MCF 10A (cell line): ENCODE measurements around the gene CBX8. TPM values are rescaled to one million over a fixed set of nuclear protein-coding genes. Genes with fewer than 3 reads are reported as not detected.

Experiments
- BruUV-seq: library from RNA; stranded (reverse); fragments of 400-500 nt; replicated peaks from 2 replicates; lab custom pipeline; 2021; lab: Mats Ljungman, UMichigan
- CTCF ChIA-PET: fragments of 300-600 bp; sonication (Branson Sonifier 250); formaldehyde crosslinking; extraction: SDS; loops from one replicate; lab custom pipeline; 2021; ENCODE audit warnings: antibody characterized with exemption, inconsistent platforms; lab: Yijun Ruan, JAX
- POLR2A ChIA-PET: fragments of 300-600, 350-650 bp; sonication (Branson Sonifier 250); formaldehyde crosslinking; extraction: SDS; loops from one replicate; lab custom pipeline; 2020; ENCODE audit warnings: antibody characterized with exemption, inconsistent platforms; lab: Yijun Ruan, JAX
- DNase-seq: peaks from one replicate; pipeline ENCODE4 v3.0.0-alpha.2; 2018; ENCODE audit not compliant: unreplicated experiment
- H3K27ac Mint-ChIP-seq: one replicate; pipeline ENCODE4 v1.8.0; 2022; ENCODE audit warnings: mild to moderate bottlenecking, low read depth, mixed read lengths; ENCODE audit not compliant: unreplicated experiment
- H3K27me3 Mint-ChIP-seq: one replicate; pipeline ENCODE4 v1.8.0; 2022; ENCODE audit warnings: mixed read lengths; ENCODE audit not compliant: insufficient read depth, unreplicated experiment
- H3K36me3 Mint-ChIP-seq: one replicate; pipeline ENCODE4 v1.8.0; 2022; ENCODE audit warnings: mild to moderate bottlenecking, moderate library complexity, mixed read lengths; ENCODE audit not compliant: insufficient read depth, unreplicated experiment
- H3K4me1 Mint-ChIP-seq: one replicate; pipeline ENCODE4 v1.8.0; 2022; ENCODE audit warnings: mixed read lengths; ENCODE audit not compliant: insufficient read depth, unreplicated experiment
- H3K4me3 Mint-ChIP-seq: one replicate; pipeline ENCODE4 v1.8.0; 2022; ENCODE audit warnings: mild to moderate bottlenecking, moderate library complexity, mixed read lengths; ENCODE audit not compliant: unreplicated experiment
- H3K9me3 Mint-ChIP-seq: one replicate; pipeline ENCODE4 v1.8.0; 2022; ENCODE audit warnings: mixed read lengths; ENCODE audit not compliant: unreplicated experiment
- CTCF ChIP-seq: fragments of 200-600 bp; IDR thresholded peaks from one replicate; pipeline ENCODE4 v1.8.0; 2022; ENCODE audit warnings: antibody characterized with exemption, mild to moderate bottlenecking; ENCODE audit not compliant: unreplicated experiment
- intact Hi-C: fragments of 100-400 bp; cut with micrococcal nuclease; formaldehyde crosslinking; loops from 2 replicates; pipeline ENCODE4 v1.14.1; 2022
- total RNA-seq: library from RNA; stranded (reverse); gene quantifications from 2 replicates; pipeline ENCODE4 v1.2.3, GENCODE V29; 2022

The CBX8 gene
- total RNA-seq, 1 experiment from 2014 or later, result 9.4 TPM

- H3K4me1 Mint-ChIP-seq, result peaks cover 15% of the 10 kb centered on the region
- ChIA-PET CTCF (interaction anchor here (1.1 kb wide), 1 partner anchor 179 kb away, joined by 5 read pairs; no protein-coding TSS in a partner anchor), POLR2A (interaction anchor here (0.6 to 1.6 kb wide), 2 partner anchors 16 to 69 kb away, joined by 3 to 6 read pairs; no protein-coding TSS in a partner anchor)
- no peaks in the 10 kb centered on the region for H3K27me3 Mint-ChIP-seq
- no peak for TF ChIP-seq CTCF
- no peak for DNase-seq
- H3K9me3 Mint-ChIP-seq, result no peaks in the 10 kb centered on the region
- peaks cover 22% of the 10 kb centered on the region for H3K36me3 Mint-ChIP-seq
- BruUV-seq, result no TSS peak
- H3K4me3 Mint-ChIP-seq, result no peak overlapping the region
- H3K27ac Mint-ChIP-seq, result no peak overlapping the region
- intact Hi-C loops, result no loop called here
Measured at GRCh38 chr17:79829457-79829856, 32.6 kb upstream of the CBX8 start.

GRCh38 chr17:79829004-79829403 lies 32.1 kb upstream of the CBX8 start:
- ChIA-PET CTCF (no interaction called here), POLR2A (interaction anchor here (0.6 to 1.6 kb wide), 3 partner anchors 11 to 69 kb away, joined by 3 to 6 read pairs (median 5); no protein-coding TSS in a partner anchor)
- no peak for DNase-seq
- no TSS peak for BruUV-seq
- peaks cover 20% of the 10 kb centered on the region for H3K36me3 Mint-ChIP-seq
- no peak overlapping the region for H3K27ac Mint-ChIP-seq
- peaks cover 15% of the 10 kb centered on the region for H3K4me1 Mint-ChIP-seq
- TF ChIP-seq CTCF, result no peak
- no peaks in the 10 kb centered on the region for H3K9me3 Mint-ChIP-seq
- no peaks in the 10 kb centered on the region for H3K27me3 Mint-ChIP-seq
- H3K4me3 Mint-ChIP-seq, result no peak overlapping the region
- intact Hi-C loops, result no loop called here

DNA sequence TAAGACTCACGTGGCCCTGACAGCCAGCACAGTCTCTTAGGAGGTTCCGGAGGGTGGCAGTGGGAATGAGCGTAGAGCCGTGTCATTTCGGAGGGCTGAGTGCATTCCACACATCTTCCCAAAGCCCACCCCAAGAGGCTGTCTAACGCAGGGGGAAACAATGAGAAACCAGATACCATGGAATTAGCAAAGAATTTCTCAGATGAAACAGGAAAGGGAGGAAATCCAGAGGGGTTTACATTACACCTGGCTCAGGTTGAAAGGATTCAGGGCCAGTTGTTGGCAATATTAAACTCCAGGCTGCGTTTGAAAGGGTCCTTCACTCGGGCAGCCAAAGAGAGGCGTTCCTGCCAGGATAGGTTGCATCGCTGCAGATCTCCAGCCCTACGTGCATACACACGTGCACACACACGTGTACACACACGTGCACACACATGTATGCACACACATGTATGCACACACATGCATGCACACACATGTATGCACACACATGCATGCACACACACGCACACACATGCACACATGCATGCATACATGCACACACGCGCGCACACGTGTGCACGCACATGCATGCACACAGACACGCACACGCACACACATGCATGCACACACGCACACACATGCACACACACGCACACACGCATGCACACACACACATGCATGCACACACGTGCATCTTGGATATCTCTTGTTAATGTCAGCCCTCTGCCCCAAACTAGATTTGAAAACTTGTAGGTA lies 30.1 kb upstream of the CBX8 start:
- no TSS peak for BruUV-seq
- DNase-seq, result no peak
- Mint-ChIP-seq H3K36me3 (peaks cover 2% of the 10 kb centered on the region), H3K4me3 (no peak overlapping the region), H3K9me3 (no peaks in the 10 kb centered on the region), H3K27ac (no peak overlapping the region), H3K4me1 (peaks cover 9% of the 10 kb centered on the region), H3K27me3 (no peaks in the 10 kb centered on the region)
- intact Hi-C loops, result no loop called here
- POLR2A ChIA-PET, result no interaction called here
- CTCF ChIA-PET, result interaction anchor here (1.0 to 2.1 kb wide), 2 partner anchors 9 to 16 kb away, joined by 4 to 7 read pairs; no protein-coding TSS in a partner anchor
- TF ChIP-seq CTCF, result no peak

DNA sequence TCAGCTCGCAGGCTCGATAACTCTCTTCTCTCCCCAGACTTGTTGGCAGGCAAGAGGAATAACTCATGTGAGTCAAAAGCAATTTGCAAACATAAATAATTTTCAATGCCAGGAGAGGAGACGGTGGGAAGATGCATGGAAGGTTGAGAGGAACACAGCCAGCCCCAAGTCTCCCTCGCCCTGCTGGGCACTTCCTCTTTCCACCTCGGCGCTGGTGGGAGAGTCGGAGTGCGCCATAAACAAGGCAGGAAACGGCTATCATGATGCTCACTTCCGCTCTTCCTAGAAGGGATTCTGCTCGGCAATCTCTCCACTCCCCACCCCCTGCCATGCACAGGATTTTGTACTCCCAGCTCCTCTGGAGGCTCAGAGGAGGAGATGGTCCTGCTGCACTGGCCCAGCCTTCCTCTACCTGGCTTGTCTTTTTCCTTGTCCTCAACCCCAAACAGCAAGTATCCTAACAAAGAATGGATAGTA lies 29.4 kb upstream of the CBX8 start:
- TF ChIP-seq CTCF, result no peak
- ChIA-PET CTCF (interaction anchor here (1.0 to 2.1 kb wide), 2 partner anchors 10 to 15 kb away, joined by 4 to 7 read pairs; no protein-coding TSS in a partner anchor), POLR2A (interaction anchor here (1.6 kb wide), 1 partner anchor 11 kb away, joined by 5 read pairs; no protein-coding TSS in a partner anchor)
- Mint-ChIP-seq H3K4me1 (peaks cover 9% of the 10 kb centered on the region), H3K9me3 (no peaks in the 10 kb centered on the region), H3K27me3 (no peaks in the 10 kb centered on the region), H3K27ac (no peak overlapping the region), H3K4me3 (no peak overlapping the region), H3K36me3 (no peaks in the 10 kb centered on the region)
- intact Hi-C loops, result no loop called here
- BruUV-seq, result no TSS peak
- DNase-seq, result no peak
